Adipocyte (in vitro differentiated cells): ENCODE results near the gene MAK.
A peak's percentile ranks its signal among the peaks of the same experiment; 100 is the strongest.
"Not testable (repeated sequence)": the region's sequence is repeated elsewhere in the genome, so short reads cannot be mapped to it uniquely, and the experiment has no call there.

ENCODE experiments used
- DNase-seq: peaks from one replicate; pipeline ENCODE4 v3.0.0-alpha.2; 2015; ENCODE audit warnings: low read depth
- H3K27me3 ChIP-seq: replicated peaks from 2 replicates; pipeline ENCODE4 v1.7.0; 2013; ENCODE audit warnings: mild to moderate bottlenecking, low read length, moderate library complexity; ENCODE audit not compliant: control insufficient read depth, insufficient read depth
- H3K36me3 ChIP-seq: 2 replicates; pipeline ENCODE4 v1.7.0; 2013; ENCODE audit warnings: low read length, mild to moderate bottlenecking, moderate library complexity; ENCODE audit not compliant: control insufficient read depth, insufficient read depth, severe bottlenecking
- H3K4me1 ChIP-seq: 2 replicates; pipeline ENCODE4 v1.7.0; 2013; ENCODE audit warnings: mild to moderate bottlenecking, low read length, moderate library complexity; ENCODE audit not compliant: control insufficient read depth, insufficient read depth
- H3K4me3 ChIP-seq: 2 replicates; pipeline ENCODE4 v1.7.0; 2013; ENCODE audit warnings: mild to moderate bottlenecking, low read length, moderate library complexity
- H3K9ac ChIP-seq: 2 replicates; pipeline ENCODE4 v1.7.0; 2013; ENCODE audit warnings: mild to moderate bottlenecking, low read length, moderate library complexity
- H3K9me3 ChIP-seq: 2 replicates; pipeline ENCODE4 v1.7.0; 2013; ENCODE audit warnings: mild to moderate bottlenecking, low read length, moderate library complexity; ENCODE audit not compliant: control insufficient read depth

MAK gene

DNA sequence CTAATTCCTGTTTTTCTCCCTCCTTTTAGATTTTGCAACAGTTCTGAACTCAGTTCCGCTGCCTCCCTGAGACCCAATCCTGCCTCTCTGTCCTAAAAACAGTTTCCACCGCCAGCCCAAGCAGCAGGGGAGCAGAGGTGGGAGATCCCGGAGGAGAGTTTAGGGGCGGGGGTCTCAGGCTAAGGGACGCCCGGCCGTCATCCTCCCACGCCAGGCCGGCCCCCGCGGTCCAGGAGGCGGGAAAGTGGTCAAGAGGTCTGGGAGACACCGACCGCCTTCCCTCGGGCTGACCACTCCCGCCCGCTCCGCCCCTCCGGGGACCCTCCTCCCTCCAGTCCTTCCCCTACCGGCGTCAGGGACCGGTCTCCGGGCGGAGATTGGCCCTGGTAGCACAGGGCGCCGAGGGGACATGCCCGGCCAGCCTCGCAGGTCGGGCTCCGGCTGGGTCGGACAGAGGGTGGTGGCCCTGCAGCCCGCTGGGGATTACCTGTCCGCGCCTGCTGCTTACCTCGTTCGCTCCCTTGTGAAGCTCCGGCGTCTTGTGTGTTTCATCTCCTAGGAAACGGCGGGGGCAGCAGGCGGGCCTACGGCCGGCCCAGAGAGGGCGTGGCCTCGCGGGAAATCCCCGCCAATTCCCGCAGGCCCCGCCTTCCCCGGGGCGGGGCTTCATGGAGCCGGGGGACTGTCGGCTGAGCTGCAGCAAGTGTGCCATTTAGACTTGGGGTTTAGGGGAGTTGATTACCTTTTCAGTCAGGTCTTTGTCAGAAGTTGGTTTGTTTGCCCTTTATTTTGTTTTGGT lies at the start of gene MAK:
Gene MAK, minus strand, starts transcription at position 545 of the 799 bp plus-strand sequence. CDS start 7,891 bp downstream, outside the sequence.
- Histone ChIP-seq H3K4me3 (peak within 1 kb of the TSS; percentile 90), H3K27me3 (peaks cover 3% of the 10 kb centered on the region), H3K9me3 (no peaks in the 10 kb centered on the region), H3K4me1 (peaks cover 13% of the 10 kb centered on the region), H3K36me3 (no peaks in the 10 kb centered on the region), H3K9ac (peak within 1 kb of the TSS; percentile 71)
- peak; percentile 82 for DNase-seq

DNA sequence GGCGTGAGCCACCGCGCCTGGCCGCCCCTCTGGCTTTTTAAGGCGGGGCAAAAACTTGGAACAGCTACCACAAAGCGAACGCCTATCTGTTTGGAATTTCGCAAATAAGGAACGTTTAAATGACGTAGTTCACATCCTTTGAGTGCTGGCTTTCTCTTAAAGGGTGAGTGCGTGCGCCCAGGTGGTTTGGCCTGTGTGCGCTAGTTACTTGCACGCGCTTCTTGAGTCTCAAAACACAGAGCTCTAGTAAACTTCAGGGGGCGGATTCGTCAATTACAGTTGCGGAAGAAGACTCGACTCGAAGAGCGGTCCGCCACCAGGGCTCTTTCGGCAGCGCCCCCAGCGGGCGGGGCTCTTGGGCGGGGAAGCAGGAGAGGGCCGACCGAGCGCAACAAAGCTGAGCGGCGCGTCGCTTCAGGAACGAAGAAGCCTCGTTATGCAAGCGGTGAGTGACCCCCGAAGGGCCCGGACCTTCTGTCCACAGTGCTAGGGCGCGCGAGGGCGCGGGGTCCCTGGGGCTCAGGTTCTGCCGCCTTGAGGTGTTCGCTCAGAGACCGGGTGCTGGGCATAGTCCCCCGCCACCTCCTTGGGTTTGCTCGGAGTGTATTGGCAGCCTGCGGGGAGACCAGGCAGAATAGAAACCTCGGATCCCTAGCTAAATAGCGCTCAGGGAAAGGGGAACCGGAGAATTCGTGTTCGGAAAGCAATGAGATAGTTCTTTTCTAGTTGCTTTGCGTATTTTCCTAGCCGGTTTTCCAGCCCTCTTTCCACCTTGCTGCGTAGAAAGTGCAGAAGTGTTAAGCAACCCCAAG lies 48.6 kb upstream of the MAK start, which contains the start of gene SYCP2L:
Gene SYCP2L, plus strand, starts transcription at position 362 of the 812 bp plus-strand sequence. Its CDS starts 75 bp downstream, at position 437.
- H3K36me3 ChIP-seq, result no peaks in the 10 kb centered on the region
- peak within 1 kb of the TSS; percentile 77 for H3K4me3 ChIP-seq
- DNase-seq, result peak; percentile 29
- H3K9me3 ChIP-seq, result peaks cover 14% of the 10 kb centered on the region
- H3K27me3 ChIP-seq, result peaks cover 54% of the 10 kb centered on the region
- H3K9ac ChIP-seq, result no peak within 1 kb of the TSS
- no peaks in the 10 kb centered on the region for H3K4me1 ChIP-seq

- DNase-seq, H3K36me3 ChIP-seq, H3K4me1 ChIP-seq, H3K9ac ChIP-seq: not testable (repeated sequence)
- Histone ChIP-seq H3K9me3 (peaks cover 14% of the 10 kb centered on the region), H3K27me3 (peaks cover 60% of the 10 kb centered on the region), H3K4me3 (peak overlapping the region; percentile 77)
These were observed 48.0 kb upstream of the MAK start for GRCh38 chr6:10886365-10886690.

GRCh38 chr6:10884245-10884972 lies 46.1 kb upstream of the MAK start:
- Histone ChIP-seq H3K27me3 (peaks cover 71% of the 10 kb centered on the region), H3K4me1 (no peaks in the 10 kb centered on the region), H3K9ac (no peak overlapping the region), H3K36me3 (no peaks in the 10 kb centered on the region), H3K9me3 (no peaks in the 10 kb centered on the region), H3K4me3 (no peak overlapping the region)
- DNase-seq, result no peak

GRCh38 chr6:10883312-10884244 lies 45.2 kb upstream of the MAK start:
- no peak for DNase-seq
- no peaks in the 10 kb centered on the region for H3K9me3 ChIP-seq
- H3K4me1 ChIP-seq, result no peaks in the 10 kb centered on the region
- no peak overlapping the region for H3K9ac ChIP-seq
- peaks cover 73% of the 10 kb centered on the region for H3K27me3 ChIP-seq
- no peak overlapping the region for H3K4me3 ChIP-seq
- H3K36me3 ChIP-seq, result no peaks in the 10 kb centered on the region

DNA sequence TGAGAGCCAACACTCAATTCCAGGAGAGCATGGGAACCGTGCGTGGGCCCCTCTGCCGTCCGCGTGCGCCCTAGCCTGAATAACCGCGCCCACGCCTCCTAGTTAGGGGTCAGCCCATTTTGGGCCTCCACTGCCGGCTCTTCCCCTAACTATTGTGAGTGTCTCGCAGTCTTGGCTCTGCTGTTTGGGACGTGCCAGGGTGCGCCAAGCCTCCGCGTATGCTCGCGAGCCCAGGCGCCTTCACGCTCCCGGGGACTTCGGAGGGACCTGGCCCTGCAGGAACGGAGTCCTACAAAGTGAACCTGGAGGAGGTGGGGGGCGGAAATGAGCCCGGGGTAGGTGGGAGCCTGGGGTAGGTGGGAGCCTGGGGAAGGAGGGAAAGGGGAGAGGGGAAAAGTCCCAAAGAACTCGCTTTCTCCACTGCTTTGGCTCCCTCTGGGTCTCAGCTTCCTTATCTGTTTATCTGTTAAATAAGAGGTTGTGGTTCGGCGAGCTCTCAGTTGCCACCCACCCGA lies 44.4 kb upstream of the MAK start:
- DNase-seq, result no peak
- Histone ChIP-seq H3K9ac (no peak overlapping the region), H3K4me3 (no peak overlapping the region), H3K9me3 (no peaks in the 10 kb centered on the region), H3K36me3 (no peaks in the 10 kb centered on the region), H3K4me1 (no peaks in the 10 kb centered on the region), H3K27me3 (peaks cover 72% of the 10 kb centered on the region)

DNA sequence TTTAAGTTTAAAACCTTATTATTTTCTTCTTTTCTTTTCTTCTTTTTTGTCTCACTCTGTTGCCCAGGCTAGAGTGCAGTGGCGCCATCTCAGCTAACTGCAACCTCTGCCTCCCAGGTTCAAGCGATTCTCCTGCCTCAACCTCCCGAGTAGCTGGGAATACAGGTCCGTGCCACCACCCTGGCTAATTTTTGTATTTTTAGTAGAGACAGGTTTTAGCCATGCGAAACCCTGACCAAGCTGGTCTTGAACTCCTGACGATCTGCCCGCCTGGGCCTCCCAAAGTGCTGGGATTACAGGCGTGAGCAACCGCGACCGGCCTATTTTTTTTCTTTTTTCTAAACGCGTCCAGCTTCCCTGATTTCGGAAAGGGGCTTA lies 43.9 kb upstream of the MAK start:
- not testable (repeated sequence) for H3K9ac ChIP-seq, DNase-seq, H3K4me1 ChIP-seq, H3K36me3 ChIP-seq, H3K4me3 ChIP-seq, H3K9me3 ChIP-seq
- H3K27me3 ChIP-seq, result peaks cover 67% of the 10 kb centered on the region

- H3K9me3 ChIP-seq, result no peaks in the 10 kb centered on the region
- no peak for DNase-seq
- H3K4me1 ChIP-seq, result no peaks in the 10 kb centered on the region
- peaks cover 57% of the 10 kb centered on the region for H3K27me3 ChIP-seq
- no peaks in the 10 kb centered on the region for H3K36me3 ChIP-seq
- H3K4me3 ChIP-seq, result no peak overlapping the region
- no peak overlapping the region for H3K9ac ChIP-seq
These were observed 42.0 kb upstream of the MAK start for GRCh38 chr6:10880366-10880765.

GRCh38 chr6:10877871-10878270 lies 39.5 kb upstream of the MAK start:
- Histone ChIP-seq H3K27me3 (peaks cover 44% of the 10 kb centered on the region), H3K4me1 (no peaks in the 10 kb centered on the region)

DNA sequence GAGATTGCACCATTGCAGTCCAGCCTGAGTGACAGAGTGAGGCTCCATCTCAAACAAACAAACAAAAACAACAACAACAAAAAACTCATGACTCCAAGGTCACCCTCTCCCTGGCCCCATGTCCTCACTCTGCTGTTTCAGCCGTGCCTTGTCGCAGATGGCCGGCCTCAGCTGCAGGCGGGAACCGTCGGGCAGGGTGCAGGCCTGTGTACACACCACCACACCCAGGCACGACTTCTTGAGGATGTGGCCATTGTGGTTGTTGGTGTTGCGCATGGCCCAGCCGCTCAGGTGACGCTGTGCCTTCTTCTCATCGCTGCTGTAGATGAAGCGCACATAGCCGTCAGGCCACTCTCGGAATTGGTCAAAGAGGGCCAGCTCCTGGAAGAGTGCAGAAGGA lies 38.7 kb upstream of the MAK start:
- Histone ChIP-seq H3K27me3 (peaks cover 36% of the 10 kb centered on the region), H3K9me3 (no peaks in the 10 kb centered on the region), H3K4me1 (no peaks in the 10 kb centered on the region), H3K4me3 (no peak overlapping the region), H3K9ac (no peak overlapping the region), H3K36me3 (no peaks in the 10 kb centered on the region)
- no peak for DNase-seq

More at GRCh38 chr6:10877871-10878270, 39.5 kb upstream of the MAK start:
- H3K4me3 ChIP-seq, result no peak overlapping the region
- H3K9ac ChIP-seq, result no peak overlapping the region
- no peak for DNase-seq
- H3K9me3 ChIP-seq, result no peaks in the 10 kb centered on the region
- H3K36me3 ChIP-seq, result no peaks in the 10 kb centered on the region
